Activated T-cell treated with anti-CD3 and anti-CD28 coated beads for 1 hour (primary cell): ENCODE results near the gene TK2.
"Not testable (repeated sequence)": the region's sequence is repeated elsewhere in the genome, so short reads cannot be mapped to it uniquely, and the experiment has no call there.

Experiments used
- DNase-seq: peaks from one replicate; pipeline ENCODE4 v3.0.0-alpha.2; 2020; ENCODE audit warnings: low read depth

Gene TK2

GRCh38 chr16:66549284-66550131, at the start of gene TK2:
Gene TK2 (minus strand): TSS chr16:66550122. CDS start chr16:66550061, 61 bp downstream.
- DNase-seq: peak; percentile 24

- no peak for DNase-seq
Measured at GRCh38 chr16:66598111-66598510, 48.2 kb upstream of the TK2 start.

- no peak for DNase-seq
Measured at GRCh38 chr16:66596986-66597848, 47.3 kb upstream of the TK2 start.

GRCh38 chr16:66596559-66596958, 46.6 kb upstream of the TK2 start:
- not testable (repeated sequence) for DNase-seq

GRCh38 chr16:66594739-66595138, 44.8 kb upstream of the TK2 start:
- DNase-seq: no peak

GRCh38 chr16:66592814-66593213, 42.9 kb upstream of the TK2 start:
- no peak for DNase-seq

- DNase-seq: no peak
Measured at GRCh38 chr16:66592241-66592640, 42.3 kb upstream of the TK2 start.

- no peak for DNase-seq
Measured at GRCh38 chr16:66591018-66591417, 41.1 kb upstream of the TK2 start.

GRCh38 chr16:66590322-66590721, 40.4 kb upstream of the TK2 start:
- no peak for DNase-seq

GRCh38 chr16:66588981-66589713, 39.2 kb upstream of the TK2 start:
- peak; percentile 54 for DNase-seq

GRCh38 chr16:66587881-66588600, 38.1 kb upstream of the TK2 start:
- no peak for DNase-seq

GRCh38 chr16:66585481-66586239, 35.7 kb upstream of the TK2 start:
- DNase-seq: no peak

- DNase-seq: no peak
Measured at GRCh38 chr16:66581246-66581952, 31.5 kb upstream of the TK2 start.

- DNase-seq: no peak
Measured at GRCh38 chr16:66580605-66581209, 30.8 kb upstream of the TK2 start.

GRCh38 chr16:66578651-66579531, 29.0 kb upstream of the TK2 start, which contains the start of gene CMTM2:
Gene CMTM2 (plus strand): TSS chr16:66579463. CDS start chr16:66579608, 145 bp downstream.
- no peak for DNase-seq

GRCh38 chr16:66576296-66576695, 26.4 kb upstream of the TK2 start:
- no peak for DNase-seq

GRCh38 chr16:66575060-66575459, 25.1 kb upstream of the TK2 start:
- no peak for DNase-seq

GRCh38 chr16:66574531-66574930, 24.6 kb upstream of the TK2 start:
- DNase-seq: no peak

- DNase-seq: no peak
Measured at GRCh38 chr16:66574081-66574480, 24.2 kb upstream of the TK2 start.
